Right lobe of liver (tissue), 4 donors: ENCODE data around the gene MAP3K12.

Source experiments
- POLR2A ChIP-seq: fragments of 450-650 bp; IDR thresholded peaks from one replicate; pipeline ENCODE4 v1.6.1; 2017; ENCODE audit warnings: antibody characterized with exemption, mild to moderate bottlenecking
- TF ChIP-seq, protein P1 (sequence below), 4 donors: fragments of 200-600 bp in 3 of 4; fragments of 450-650 bp in 1 of 4; IDR thresholded peaks; one replicate each; pipeline versions ENCODE4 v1.5.1 to v1.8.0; 2016 to 2022; ENCODE audit warnings: antibody characterized with exemption in 4 of 4, mild to moderate bottlenecking in 2 of 4
- donor health status: DM: no; HTN: no; CAD: no.
- donor health status: DM: no; HTN: no; CAD: no.
- donor health status: DM: no; HTN: yes; CAD: no.

DNA sequence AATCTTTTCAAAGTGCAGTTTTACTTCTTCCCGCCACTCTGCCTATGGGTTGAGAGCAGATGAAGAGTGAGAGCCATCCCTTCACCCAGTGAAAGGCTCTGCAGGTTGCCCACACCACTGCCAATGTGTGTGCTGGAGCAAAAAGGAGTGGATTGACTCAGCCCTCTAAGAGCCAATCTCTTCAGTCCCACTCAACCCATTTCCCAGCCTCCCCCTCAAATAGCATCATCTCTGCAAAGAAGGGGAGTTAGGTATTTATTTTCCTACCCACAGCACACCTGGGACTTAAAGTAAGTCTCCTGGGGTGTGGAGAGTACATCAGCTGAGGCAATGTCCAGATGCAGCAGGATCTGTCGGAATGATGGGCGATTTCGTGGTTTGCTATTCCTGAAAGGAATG is 15.3 kb downstream of the MAP3K12 start:
- TF ChIP-seq, protein P1, sequence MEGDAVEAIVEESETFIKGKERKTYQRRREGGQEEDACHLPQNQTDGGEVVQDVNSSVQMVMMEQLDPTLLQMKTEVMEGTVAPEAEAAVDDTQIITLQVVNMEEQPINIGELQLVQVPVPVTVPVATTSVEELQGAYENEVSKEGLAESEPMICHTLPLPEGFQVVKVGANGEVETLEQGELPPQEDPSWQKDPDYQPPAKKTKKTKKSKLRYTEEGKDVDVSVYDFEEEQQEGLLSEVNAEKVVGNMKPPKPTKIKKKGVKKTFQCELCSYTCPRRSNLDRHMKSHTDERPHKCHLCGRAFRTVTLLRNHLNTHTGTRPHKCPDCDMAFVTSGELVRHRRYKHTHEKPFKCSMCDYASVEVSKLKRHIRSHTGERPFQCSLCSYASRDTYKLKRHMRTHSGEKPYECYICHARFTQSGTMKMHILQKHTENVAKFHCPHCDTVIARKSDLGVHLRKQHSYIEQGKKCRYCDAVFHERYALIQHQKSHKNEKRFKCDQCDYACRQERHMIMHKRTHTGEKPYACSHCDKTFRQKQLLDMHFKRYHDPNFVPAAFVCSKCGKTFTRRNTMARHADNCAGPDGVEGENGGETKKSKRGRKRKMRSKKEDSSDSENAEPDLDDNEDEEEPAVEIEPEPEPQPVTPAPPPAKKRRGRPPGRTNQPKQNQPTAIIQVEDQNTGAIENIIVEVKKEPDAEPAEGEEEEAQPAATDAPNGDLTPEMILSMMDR (IDR thresholded peaks at IDR 0.05) = no peak
- no peak for TF ChIP-seq POLR2A
